Putamen (tissue), 1 donor: ENCODE data around the gene FCRL3.
"Not testable (repeated sequence)": the region's sequence is repeated elsewhere in the genome, so short reads cannot be mapped to it uniquely, and the experiment has no call there.

ENCODE experiments used
- DNase-seq: peaks from one replicate; pipeline ENCODE4 v3.0.0-alpha.2; 2016; ENCODE audit warnings: low spot score

FCRL3 gene, protein sequence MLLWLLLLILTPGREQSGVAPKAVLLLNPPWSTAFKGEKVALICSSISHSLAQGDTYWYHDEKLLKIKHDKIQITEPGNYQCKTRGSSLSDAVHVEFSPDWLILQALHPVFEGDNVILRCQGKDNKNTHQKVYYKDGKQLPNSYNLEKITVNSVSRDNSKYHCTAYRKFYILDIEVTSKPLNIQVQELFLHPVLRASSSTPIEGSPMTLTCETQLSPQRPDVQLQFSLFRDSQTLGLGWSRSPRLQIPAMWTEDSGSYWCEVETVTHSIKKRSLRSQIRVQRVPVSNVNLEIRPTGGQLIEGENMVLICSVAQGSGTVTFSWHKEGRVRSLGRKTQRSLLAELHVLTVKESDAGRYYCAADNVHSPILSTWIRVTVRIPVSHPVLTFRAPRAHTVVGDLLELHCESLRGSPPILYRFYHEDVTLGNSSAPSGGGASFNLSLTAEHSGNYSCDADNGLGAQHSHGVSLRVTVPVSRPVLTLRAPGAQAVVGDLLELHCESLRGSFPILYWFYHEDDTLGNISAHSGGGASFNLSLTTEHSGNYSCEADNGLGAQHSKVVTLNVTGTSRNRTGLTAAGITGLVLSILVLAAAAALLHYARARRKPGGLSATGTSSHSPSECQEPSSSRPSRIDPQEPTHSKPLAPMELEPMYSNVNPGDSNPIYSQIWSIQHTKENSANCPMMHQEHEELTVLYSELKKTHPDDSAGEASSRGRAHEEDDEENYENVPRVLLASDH

DNA sequence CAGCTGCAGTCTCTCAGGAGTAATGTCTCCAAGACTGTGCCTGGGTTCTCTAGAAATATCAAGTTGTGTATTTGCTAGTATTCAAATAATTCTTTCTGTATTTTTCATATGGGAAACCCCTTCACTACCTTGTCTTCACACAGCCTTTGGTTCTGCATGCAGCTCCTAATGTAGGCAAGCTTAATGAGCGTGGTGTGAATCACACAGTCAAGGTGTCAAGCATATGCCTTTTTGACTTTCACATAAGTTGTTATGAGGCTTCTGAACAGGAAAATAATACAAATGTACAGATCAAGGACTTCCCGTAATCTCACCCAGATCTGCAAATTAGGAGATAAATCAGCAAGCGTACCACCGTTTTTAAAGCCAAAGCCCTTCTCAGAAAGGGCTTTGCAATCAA lies at the start of gene FCRL3:
Gene FCRL3, minus strand, starts transcription at position 38 of the 400 bp plus-strand sequence. CDS start 280 bp downstream, outside the sequence.
- DNase-seq: no peak

DNA sequence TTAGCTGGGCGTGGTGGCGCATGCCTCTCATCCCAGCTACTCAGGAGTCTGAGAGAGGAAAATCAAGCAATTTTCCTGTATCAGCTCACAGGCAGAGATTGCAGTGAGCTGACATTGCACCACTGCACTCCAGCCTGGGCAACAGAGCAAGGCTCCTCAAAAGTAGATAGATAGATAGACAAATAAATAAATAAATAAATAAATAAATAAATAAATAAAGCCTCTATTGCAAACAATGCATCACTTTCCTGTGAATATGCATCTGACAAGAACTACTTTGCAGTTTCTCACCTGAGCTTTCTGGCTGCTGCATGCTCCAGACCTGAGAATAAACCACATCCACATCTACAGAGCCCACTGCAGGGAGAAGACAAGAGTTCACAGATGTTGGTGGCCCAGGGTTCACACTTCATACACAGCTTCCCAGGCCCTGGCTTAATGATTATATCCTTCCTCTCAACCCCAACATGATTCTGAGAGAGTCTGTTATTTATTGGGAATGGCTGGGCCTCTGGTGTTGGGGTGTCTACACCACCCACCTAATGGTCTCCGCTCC lies 47.8 kb upstream of the FCRL3 start:
- DNase-seq: no peak

DNA sequence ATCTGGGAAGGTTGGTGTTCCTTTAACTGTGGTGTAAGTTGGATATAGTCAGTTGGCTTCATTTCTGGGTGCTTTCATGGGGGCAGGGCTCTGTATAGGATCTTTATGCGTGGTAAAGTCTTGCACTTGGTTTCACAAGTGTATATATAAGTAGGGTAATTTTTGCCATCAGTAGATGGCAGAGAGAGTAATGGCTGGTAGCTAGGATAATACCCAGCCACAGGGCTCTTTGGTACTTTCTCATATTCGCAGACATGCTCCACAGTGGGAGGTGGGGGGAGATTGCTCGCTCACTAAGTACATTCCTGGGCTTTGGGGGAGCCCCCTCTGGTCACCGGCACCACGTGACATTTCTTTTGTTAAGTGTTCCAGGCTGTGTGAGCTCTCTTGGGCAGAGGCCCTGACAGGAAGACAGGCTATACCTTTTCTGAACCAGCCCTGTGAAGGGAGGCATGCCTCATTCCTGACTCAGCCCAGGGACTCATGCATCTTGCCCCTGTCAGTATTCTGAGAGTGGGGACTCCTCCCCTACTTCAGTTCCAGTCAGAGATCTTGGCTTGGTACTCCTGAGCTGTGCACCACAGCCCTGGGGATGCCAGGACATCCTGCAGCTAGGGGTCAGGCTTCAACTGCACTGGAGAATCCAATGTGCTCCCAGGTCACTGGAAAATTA lies 38.8 kb upstream of the FCRL3 start:
- DNase-seq: no peak

DNA sequence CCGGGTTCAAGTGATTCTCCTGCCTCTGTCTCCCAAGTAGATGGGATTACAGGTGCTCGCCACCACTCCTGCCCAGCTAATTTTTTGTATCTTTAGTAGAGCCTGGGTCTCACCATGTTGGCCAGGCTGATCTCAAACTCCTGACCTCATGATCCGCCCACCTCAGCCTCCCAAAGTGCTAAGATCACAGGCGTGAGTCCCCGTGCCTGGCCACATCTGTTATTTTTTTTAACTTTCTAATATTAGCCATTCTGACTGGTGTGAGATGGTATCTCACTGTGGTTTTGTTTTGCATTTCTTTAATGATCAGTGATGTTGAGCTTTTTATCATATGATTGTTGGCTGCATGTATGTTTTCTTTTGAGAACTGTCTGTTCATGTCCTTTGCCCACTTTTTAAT lies 35.4 kb upstream of the FCRL3 start:
- not testable (repeated sequence) for DNase-seq

DNA sequence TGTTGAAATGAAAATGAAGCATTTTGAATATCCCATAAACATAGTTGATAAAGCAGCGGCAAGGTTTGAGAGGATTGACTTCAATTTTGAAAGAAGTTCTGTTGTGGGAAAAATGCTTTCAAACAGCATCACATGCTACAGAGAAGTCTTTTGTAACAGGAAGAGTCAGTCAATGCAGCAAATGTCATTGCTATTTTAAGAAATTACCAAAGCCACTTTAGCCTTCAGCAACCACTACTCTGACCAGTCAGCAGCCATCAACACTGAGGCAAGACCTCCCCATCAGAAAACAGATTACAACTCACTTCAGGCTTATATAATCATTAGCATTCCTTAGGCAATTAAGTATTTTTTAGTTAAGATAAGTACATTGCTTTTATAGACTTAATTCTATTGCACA lies 33.8 kb upstream of the FCRL3 start:
- peak; percentile 11 for DNase-seq

DNA sequence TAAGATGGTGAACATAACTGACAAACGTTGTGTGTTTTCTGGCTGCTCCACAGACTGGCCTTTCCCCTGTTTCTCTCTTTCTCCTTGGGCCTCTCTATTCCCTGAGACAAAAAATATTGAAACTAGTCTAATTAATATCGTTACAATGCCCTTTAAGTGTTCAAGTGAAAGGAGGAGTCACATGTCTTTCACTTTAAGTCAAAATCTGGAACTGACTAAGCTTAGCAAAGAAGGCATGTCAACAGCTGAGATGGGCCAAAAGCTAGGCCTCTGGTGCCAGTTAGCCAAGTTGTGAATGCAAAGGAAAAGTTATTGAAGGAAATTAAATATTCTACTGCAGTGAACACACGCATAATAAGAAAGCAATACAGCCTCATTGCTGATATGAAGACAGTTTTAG lies 32.2 kb upstream of the FCRL3 start:
- DNase-seq: no peak

DNA sequence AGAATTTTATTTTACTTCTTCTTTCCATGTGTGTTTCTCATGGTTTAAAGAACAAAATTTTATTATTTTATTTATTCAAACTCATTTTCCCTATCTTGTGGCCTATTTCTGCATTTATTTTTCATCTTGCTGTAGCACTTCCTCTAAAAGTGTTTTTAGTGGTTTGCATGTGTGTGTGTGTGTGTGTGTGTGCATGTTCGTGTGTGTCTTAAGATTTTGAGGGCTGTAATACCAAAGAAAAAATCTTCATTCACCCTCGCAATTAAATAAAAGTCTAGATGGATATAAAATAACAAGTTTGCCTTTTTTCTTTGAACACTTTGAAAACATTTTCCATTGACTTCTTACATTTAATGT lies 24.6 kb upstream of the FCRL3 start:
- no peak for DNase-seq

DNA sequence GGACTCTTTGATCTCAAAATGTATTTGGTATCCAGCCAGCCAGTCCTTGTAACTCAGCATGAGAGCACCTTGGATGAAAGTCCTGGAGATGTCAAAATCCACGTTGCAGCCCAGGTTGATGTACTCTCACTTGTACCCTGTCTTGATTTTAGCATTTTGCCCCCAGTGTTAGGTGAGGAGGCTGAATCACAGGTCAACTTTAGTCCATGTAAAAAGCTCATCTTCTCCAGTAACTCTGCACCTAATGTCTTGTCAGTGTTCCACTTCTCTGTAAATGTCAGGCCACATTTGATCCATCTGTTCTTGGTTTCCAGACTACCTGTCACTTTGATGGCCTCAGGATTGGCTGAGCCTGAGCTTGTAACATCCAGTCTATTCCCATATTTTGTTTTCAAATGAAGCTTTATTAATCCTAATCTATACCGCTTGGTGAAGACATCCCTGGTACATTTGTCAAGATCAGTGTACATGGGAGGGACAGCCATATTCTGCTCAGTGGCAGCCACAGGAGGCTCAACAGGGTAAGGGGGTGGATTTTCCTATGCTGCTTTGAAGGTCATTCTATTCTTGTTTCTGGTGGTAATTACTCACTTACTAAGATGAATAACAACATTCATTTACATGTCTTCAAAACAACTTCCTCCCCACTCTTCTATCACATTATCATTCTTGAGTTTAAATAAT lies 24.1 kb upstream of the FCRL3 start:
- no peak for DNase-seq

DNA sequence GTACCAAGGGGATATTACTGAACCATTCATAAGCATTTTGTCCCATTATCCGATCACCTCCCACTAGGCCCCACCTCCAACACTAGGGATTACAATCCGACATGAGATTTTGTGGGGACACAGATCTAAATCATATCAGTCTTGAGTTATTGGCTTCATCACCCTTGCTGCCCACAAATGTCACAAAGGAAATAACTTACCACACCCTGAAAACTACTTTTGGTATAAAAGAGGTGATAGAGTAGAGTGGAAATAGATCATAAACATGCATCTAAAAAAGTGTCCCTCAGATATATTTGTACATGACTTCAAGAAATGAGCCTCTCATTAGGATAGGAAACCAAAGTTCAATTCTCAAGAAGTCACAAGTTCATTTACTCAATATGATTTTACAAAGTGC lies 22.6 kb upstream of the FCRL3 start:
- no peak for DNase-seq

DNA sequence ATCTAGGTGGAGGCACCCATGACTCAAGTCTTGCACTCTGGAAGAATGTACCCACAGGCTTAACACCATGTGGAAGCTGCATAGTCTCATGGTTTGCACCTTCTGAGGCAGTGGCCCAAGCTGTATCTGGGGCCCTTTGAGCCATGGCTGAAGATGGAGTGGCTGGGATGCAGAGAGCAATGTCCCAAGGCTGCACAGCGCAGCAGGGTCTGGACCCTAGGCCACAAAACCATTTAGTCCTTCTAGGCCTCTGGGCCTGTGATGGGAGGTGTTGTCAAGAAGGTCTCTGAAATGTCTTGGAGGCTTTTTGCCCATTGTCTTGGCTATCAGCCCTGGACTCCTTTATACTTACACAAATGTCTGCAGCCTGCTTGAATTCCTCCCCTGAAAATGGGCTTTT lies 21.4 kb upstream of the FCRL3 start:
- DNase-seq: no peak

DNA sequence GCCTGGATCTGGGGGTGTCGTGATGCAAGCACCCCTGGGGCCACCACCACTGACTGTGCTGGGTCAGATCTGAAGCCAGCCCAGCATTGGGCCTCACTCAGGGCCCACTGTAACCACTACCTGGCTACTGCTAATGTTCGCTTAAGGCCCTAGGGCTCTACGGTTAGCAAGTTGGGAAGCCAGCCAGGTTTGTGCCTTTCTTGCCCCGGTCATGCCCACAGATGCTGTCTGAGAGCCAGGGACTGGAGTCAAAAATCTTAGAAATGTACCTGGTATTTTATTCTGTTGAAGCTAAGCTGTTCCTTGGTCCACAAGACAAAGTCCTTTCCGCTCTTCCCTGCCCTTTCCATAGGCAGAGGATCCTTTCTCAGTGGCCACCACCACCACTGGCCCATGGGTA lies 15.2 kb upstream of the FCRL3 start:
- DNase-seq: no peak

DNA sequence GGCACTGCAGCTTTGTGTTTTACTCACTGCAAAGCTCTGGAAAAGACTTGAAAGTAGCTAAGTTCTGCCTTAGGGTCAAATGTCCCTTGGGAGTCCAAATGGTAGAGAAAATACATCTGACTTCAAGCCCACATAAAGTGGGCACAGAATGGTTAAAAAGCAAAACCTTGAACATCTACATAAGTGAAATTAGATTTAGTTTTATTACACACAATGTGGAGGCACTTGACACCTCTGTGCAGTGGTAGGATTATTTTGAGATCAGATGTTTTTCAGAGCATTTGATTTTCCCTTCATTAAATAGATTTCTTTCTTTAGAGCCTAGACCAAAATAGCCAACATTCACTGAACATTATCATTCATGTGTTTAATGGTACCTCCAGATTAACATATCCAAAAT lies 11.2 kb upstream of the FCRL3 start:
- DNase-seq: no peak

DNA sequence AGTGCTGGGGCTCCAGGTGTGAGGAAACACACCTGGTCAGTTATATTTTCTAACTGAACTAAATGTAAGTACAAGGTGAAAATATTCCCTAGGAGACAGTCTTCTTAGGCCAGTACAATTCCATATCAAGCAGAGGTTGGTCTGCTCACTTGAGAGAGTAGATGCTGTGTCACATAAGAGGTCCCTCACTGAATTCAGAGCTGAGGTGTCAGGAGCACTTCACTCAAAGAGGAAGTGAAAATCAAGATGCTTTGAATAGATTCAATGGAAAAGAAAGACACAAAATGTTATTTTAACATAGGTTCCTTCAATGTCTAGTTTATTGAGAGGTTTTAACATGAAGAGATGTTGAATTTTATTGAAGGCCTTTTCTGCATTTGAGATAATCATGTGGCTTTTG lies 4.3 kb upstream of the FCRL3 start:
- no peak for DNase-seq

DNA sequence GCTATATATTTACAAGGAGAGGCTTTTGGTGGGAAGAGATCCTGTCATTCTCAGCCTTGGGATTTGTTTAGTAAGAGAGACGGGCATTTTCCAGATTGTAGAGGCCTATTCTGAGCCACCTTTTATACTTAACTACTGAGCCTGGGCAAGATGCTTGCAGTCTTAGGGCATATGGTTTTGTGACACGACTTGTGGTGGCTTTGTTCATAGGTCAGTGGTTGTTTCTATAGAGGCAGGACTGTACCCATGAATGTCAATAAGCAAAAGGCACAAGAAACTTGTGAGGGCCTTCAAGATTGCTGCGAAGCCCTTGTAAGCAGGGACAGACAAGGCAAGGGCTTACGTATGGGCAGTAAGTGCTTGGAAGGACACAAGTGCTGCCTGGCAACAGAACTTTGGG lies 3.4 kb upstream of the FCRL3 start:
- no peak for DNase-seq

DNA sequence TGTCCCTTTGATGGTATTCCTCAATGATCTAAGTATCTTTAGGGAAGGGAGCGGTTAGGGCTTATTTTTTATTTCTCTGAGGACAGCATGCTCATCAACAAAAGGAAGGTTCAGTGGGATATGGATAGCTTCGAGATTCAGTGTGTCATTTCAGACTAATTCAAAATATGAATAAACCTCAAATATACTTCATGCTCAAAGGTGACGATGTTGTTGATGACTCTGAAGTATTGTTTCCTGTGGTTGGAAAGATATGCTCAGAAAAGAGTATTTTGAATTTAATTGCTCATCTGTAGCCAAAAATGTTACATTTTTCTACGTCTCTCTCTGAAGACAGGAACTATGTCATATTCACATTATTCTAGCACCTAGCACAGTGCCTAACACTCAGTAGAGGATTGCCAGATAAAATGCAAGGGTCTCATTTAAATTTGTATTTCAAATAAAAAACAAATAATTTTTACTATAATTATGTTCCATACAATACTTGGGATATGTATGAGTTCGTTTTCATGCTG lies 1.8 kb upstream of the FCRL3 start:
- DNase-seq: no peak

DNA sequence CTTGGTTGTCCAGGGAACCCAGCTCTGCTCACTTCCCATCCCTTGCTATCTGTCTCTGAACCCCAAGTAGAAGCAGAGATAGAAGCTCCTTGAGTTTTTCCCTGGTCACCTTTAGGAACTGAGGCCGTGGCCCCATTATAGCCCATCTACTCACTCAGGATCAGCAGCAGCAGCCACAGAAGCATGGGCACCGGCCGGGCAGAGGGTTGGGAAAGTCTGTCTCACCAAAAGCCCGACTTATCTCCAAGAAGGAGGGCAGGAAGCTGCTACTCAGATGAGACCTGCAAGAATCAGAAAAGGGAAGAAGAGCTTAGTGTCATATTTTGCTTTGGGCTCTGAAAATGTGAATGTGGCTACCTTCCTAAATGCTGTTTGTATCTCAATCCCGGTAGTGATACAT lies 264 bp downstream of the FCRL3 start:
- DNase-seq: no peak

DNA sequence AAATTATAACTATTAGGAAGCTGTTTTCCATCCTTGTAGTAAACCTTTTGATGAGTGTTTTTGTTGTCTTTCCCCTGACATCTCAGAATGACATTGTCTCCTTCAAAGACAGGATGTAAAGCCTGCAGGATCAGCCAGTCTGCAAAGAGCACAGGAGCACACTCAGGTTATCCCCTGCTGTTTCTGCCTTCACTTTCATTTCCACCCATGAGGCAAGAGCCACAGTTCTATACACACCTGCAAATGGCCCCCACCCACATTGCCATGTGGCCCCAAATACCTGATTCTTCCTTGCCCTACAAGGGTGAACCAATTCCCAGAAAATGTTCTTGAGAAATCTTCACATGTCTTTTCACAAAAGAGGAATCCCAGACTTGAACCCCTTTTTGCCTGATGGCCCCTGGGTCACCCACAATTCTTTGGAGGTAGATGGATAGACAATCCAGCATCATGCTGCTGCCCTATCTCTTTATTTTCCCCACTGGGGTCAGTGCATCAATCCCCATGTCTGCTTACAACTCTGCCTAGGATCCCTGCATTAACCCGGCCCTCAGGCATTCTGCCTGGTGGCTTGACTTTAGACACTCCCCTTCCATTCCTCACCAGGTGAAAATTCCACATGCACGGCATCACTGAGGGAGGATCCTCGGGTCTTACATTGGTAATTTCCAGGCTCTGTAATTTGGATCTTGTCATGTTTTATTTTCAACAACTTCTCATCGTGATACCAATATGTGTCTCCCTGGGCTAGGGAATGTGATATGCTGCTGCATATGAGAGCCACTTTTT lies 2.6 kb downstream of the FCRL3 start:
- DNase-seq: no peak

DNA sequence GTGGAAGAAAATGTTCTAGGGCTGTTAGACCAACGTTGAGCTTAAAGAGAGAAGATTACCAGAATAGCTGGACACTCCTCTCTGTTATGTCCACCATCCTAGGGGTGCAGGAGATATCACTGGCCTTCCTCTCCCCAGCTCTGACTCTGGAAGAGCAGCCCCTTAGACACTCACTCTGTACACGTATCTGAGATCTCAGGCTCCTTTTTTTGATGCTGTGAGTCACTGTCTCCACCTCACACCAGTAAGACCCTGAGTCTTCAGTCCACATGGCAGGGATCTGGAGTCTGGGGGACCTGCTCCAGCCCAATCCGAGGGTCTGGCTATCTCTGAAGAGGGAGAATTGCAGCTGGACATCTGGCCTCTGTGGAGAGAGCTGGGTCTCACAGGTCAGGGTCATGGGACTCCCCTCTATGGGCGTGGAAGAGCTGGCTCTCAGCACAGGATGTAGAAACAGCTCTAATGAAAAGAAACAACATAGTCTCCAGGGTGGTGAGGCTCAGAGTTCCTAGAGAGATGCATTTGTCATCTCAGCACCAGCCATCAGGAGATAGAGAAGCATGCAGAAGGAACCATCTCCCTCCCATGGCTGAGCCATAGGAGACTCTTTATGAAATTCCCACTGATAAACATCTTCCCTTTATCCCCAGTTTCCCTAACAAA lies 3.5 kb downstream of the FCRL3 start:
- DNase-seq: no peak

DNA sequence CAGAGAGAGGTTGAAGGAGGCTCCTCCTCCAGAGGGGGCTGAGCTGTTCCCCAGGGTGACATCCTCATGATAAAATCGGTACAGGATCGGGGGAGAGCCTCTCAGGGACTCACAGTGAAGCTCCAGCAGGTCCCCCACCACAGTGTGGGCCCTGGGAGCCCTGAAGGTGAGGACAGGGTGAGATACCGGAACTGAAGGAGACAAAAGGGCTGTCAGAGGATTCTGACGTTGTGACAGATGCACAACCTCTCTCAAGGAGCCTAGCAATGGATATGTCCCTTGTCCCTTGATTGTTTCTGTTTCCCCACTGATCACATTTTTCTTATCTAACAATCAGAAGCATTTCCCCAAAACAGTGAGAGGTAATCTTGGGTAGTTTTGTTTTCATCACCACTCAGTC lies 5.2 kb downstream of the FCRL3 start:
- no peak for DNase-seq

DNA sequence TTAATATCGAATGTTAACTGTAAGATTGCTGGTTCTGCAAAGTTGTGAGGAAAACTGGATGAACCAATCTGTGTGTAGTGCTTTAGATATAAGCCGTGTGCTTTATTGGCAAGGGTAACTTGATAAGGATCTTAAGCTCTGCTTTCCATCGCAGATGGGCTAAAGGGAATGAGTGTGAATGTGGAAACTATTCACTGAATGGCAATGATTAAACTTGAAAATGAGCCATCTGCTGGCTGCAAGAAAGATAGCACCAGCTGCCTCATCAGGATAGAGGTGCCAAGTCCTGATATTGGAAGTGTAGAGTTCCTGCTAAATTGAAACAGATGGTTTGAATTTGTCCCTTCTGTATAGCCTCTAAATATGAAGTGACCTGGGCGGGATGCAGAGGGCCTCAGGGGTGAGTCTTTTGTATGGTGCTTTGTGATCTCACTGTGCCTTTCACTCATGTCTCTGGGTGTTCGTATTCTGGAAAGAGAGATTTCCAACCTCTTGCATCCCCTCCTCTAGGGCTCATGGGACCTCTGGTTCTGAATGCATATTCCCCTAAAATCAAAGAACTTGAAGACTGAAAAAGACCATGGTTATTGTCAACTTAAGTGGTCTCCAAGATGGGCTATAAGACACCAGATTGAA lies 9.2 kb downstream of the FCRL3 start:
- no peak for DNase-seq
